Fibroblast of the conjunctiva (primary cell): Measurements from ENCODE around the gene RFTN1.
A peak's percentile ranks its signal among the peaks of the same experiment; 100 is the strongest.

Source experiments
- DNase-seq: peaks from one replicate; pipeline ENCODE4 v3.0.0-alpha.2; 2010; ENCODE audit warnings: low read depth

Gene RFTN1

GRCh38 chr3:16304061-16305010 lies 209.2 kb downstream of the RFTN1 start:
- no peak for DNase-seq

- DNase-seq = no peak
These were observed 210.4 kb downstream of the RFTN1 start for GRCh38 chr3:16303037-16303575.

DNA sequence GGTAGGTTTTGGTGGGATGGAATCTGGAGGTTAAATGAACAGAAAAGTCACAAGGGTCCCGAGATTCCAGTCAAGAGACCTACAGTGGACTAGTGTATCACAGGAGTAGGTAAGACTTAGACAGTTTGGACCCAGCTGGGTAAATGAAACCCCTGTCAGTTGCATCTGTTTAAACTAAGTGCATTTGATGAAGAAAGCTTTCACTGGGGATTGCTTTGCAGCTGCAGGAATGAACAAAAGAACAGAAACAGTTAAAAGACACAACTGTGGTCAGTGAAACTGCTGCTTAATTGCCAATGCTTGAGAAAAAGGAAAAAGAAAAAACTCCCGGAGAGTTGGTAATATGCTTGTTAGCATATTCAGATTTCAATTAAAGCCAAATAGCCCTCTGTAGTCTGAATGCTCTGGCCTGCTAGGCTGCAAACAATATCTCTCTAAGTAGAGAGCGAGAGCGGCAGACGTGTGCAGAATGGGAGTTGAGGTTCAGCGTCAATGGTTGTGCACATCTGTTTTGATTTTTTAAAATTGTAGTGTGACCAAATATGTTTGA lies 211.3 kb downstream of the RFTN1 start:
- no peak for DNase-seq

DNA sequence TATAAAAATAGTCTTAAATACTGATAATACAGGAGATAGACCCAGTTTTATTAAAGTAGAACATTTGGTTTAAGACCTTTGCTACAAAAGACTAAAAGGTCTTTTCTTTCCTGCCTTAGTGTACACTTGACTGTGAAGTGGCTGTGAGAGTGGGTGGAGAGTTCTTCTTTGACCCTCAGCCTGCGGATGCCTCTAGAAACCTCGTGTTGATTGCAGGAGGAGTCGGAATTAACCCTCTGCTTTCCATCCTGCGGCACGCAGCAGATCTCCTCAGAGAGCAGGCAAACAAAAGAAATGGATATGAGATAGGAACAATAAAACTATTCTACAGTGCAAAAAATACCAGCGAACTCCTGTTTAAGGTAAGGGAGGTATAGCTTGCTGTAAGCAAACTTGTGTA lies 212.0 kb downstream of the RFTN1 start:
- DNase-seq = no peak

- no peak for DNase-seq
These were observed 212.6 kb downstream of the RFTN1 start for GRCh38 chr3:16300881-16301359.

DNA sequence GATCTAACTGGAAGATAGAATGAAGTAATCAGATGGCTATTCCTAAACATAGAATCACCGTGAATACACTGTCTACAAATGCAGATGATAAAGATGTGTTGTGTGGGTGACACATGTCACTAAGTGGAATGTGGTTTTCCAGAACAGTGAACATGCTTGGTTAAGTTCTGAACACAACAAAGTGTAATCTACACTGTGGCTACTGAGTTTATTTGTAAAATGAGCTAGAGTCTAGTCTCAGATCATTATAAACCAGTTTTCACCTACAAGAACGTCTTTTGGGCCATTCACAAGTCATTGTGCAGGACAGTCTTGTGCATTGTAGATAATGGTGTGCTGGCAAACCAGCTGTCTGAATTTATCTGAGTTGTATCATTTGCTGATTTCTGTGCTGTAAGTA lies 213.2 kb downstream of the RFTN1 start:
- no peak for DNase-seq

DNA sequence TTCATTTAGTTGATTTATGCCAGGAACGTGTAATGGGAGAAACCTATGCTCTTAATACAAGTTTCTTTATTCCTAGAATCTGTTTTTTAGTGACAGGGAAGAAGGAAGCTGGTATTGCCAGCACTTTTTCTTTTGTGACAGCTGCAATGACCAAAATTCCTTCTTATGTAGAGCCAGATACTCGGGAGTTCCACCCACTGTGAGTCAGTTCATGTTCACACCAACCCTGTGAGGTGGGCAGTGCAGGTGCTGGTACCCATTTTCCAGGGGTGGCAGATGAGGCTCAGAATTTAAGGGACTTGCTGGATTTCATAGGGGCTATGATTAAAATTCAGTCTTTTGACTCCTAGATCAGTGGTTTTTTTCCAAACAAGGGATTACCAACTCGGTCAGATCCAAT lies 213.8 kb downstream of the RFTN1 start:
- no peak for DNase-seq

- no peak for DNase-seq
These were observed 214.6 kb downstream of the RFTN1 start for GRCh38 chr3:16298891-16299290.

DNA sequence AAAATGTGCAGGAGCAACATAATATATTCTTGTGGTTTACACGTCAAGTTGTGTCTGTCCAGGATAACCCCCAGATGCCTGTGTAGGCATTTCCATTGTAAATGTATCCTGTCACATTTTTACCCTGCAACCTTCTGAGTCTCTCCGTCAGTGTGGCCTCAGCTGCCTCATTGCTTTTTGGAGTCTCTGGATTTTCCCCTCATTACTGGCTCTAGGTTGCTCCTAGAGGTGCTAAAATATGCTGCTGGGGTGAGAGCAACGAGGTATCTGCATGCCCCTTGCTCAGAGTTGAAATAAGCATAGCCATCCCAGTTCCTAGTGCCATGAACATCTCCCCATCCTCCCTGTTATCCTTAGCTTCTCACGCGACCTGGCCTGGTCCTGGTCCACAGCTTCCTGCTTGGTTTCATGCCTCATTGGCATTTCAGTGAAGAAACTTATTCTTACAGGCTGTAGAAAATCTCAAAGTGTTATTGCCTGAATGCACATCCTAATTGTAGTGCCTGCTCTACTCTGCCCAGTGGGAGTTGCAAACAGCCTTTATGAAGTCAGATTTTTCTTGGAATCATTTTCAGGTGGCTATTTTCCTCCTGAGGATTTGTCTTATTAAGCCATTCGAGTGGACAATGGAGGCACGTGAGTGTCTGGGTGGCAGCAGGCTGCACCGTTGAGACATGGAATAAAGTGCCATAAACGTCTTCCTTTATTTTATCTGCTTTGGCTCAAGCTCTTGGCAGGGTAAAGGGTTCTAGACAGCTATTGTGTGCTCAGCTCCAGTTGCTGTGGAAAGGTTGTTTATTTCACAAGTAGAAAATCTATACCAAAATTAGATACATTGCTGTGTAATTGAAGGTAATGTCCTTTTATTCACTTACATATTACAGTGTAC lies 215.3 kb downstream of the RFTN1 start:
- no peak for DNase-seq

DNA sequence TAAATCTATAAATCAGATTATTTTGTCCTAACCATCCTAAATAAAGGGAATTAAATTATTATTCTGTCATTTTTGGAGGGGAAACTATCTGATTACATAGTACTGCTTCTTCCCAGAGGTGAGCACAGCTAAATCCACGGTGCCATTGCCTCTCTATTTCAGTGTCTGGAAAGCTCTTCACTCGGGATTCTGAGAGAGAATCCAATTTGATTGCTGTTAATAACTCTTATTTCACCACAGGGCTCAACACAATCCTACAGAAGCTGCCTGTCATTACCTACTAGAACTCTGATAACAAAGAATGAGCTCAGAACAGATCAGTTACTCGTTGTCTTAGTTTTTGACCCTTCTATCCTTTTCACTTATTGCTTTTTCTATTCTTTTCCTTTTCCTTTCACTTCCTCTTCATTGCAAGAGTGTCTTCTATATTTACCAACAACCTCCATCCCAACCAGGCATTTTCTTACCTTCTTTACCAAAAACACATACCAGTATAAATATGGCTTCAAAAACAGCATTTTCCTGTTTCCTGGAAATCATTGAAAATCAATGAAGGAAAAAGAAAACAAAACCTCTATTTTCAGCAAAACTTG lies 218.1 kb downstream of the RFTN1 start:
- no peak for DNase-seq

DNA sequence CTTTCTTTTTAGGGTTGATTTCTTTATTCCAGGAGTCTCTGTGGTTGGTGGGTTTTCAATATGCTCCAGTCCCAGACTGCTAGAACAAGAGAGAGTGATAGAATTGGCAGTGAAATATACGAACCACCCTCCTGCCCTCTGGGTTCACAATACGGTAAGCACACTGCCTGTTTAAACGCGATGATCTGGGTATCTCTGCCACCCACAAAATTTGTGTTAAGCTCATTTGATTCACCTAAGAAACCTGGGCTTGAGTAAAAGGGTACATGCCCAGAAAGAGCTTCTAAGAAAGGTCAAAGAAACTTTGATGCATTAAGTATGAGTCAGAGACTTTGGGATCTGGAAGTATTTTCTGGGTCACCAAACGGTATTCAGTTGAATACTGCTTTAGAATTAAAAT lies 218.7 kb downstream of the RFTN1 start:
- no peak for DNase-seq

GRCh38 chr3:16290827-16291196 lies 222.7 kb downstream of the RFTN1 start:
- no peak for DNase-seq

GRCh38 chr3:16290007-16290826 lies 223.3 kb downstream of the RFTN1 start:
- DNase-seq = peak; percentile 55

GRCh38 chr3:16289144-16289889 lies 224.2 kb downstream of the RFTN1 start:
- DNase-seq = no peak

DNA sequence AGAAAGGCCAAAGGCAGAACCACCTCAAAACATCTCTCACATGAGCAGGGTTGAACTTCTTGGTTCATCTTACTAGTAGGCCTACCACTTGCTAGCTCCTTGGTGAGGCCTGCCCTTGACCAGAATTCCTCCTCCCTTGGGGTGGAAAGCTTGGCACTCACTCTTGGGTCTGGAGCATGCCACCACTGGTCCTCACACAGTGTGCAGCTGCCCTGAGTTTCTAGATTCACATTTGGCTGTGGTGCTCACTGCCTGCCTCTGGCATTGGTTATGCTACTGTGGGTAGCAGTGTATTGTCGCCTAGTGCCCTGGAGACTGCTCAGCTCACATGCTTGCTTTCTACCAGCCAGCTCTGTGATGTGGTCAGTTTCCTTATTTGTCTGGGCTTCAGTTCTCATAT lies 224.8 kb downstream of the RFTN1 start:
- no peak for DNase-seq

GRCh38 chr3:16286751-16287543 lies 226.6 kb downstream of the RFTN1 start:
- DNase-seq = no peak

DNA sequence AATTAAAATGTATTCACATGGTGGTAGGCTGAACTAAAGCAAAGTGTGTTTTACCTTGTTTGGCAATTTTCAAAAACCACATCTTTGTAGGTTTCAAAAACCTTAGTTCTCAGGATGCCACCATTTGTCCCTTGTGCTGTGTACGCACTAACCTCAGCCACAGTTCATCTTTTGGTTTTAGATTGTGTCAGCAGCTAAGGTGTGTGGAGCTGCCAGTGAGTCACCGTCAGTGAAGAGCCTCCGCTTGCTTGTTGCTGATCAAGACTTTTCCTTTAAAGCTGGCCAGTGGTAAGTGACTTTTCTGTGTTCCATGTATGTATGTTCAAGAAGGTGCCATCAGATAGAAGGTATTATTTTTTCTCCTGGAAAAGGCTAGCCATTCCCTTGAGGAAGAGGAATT lies 227.3 kb downstream of the RFTN1 start:
- no peak for DNase-seq

DNA sequence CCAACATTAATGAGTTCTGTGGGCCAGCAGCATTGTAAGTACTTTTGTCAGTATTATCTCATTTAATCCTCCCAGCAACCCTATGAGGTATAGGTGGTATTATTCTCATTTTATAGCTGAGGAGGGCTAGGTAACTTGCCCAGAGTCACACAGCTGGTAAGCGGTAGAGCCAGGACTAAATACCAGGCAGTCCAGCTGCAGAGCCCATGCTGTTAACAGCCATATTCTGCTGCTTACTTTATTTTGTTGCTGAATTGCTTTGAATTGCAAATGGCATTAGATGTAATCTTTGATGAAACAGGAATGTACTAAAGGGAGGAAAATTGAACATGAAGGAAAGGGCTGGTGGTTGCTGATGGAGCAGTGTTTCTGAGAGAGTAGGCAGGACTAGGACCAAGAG lies 228.9 kb downstream of the RFTN1 start:
- DNase-seq = no peak

GRCh38 chr3:16280671-16281070 lies 232.8 kb downstream of the RFTN1 start:
- DNase-seq = no peak
